Islet precursor cell (in vitro differentiated cells): ENCODE results near the gene NME5.
"Not testable (repeated sequence)": the region's sequence is repeated elsewhere in the genome, so short reads cannot be mapped to it uniquely, and the experiment has no call there.

ENCODE experiments used
- DNase-seq: peaks from one replicate; pipeline ENCODE4 v3.0.0-alpha.2; 2018

NME5 gene, protein sequence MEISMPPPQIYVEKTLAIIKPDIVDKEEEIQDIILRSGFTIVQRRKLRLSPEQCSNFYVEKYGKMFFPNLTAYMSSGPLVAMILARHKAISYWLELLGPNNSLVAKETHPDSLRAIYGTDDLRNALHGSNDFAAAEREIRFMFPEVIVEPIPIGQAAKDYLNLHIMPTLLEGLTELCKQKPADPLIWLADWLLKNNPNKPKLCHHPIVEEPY

DNA sequence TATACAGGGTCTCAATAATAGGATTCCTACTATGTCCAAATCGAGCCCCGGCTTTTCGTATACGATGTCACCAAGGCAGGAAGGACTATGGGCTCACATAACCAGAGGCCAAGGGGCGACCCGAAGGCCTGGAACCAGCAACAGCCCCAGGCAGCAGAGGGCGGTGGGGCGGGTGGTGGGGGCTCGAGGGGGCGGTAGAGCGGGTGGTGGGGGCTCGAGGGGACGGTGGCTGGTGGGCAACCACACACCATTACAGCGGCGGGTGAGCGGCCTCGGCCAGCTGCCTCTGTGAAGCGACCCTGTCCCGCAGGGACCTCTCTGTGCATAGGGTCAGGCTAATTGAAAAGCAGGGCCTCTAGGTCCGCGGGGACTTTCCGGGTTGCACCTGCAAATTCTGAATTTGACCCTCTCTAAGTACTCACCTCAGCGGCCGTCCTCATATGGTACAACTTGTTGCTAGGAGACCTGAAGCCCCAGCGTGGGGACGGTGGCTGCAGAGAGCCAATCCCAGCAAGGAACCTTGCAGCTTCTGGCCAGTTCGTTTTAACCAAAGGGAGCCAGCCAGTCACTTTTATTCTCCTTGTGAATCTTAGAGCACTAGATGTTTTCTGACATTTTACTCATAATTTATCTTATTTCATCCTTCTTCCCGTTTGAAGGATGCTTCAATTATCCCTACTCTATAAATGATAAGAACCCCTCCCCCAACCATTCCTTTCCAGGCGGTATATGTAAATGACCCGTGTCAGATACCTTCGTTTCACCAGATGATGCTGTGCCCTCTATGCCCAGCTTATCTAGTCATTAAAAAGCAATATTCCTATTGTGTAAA lies at the start of gene NME5:
TSS of gene NME5 (minus strand) at position 480 of the 832 bp plus-strand sequence. CDS start 648 bp downstream, outside the sequence.
- peak; percentile 87 for DNase-seq

- DNase-seq: no peak
Observed at GRCh38 chr5:138188626-138189025, 49.4 kb upstream of the NME5 start.

DNA sequence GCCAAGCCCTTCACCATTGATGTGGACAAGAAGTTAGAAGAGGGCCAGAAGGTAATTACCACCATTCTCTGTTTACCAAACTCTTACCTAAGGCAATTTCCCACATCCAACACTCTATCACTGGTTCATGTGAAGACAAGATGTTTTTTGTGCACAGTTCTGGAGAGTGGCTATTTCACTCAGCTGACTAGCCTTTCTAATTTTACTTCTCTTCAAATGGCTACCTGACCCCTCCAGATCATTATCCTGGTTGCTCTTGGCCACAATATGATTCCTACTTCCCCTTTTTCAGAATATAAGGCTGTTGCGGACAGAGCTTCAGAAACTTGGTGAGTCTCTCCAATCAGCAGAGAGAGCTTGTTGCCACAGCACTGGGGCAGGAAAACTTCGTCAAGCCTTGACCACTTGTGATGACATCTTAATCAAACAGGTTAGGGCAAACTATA lies 46.8 kb upstream of the NME5 start:
- DNase-seq: no peak

DNA sequence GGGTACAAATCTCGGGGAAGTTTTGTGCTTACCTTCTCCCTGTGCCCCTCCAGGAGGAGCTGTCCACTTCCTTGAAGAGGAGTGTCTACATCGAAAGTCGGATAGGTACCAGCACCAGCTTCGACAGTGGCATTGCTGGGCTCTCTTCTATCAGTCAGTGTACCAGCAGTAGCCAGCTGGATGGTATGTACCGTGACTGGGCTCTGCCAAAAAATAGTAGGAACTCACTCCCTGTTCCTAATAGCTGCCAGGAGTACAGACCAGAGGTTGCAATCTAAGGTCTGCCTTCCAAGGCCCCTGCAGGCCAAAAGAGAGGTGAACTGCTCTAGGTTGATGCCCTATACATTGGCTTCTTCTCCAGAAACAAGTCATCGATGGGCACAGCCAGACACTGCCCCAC lies 43.6 kb upstream of the NME5 start:
- no peak for DNase-seq

GRCh38 chr5:138180841-138181240 lies 41.6 kb upstream of the NME5 start:
- no peak for DNase-seq

- no peak for DNase-seq
Observed at GRCh38 chr5:138180183-138180782, 41.1 kb upstream of the NME5 start.

GRCh38 chr5:138179277-138179857 lies 40.1 kb upstream of the NME5 start:
- DNase-seq: peak; percentile 56

- DNase-seq: peak; percentile 99
Observed at GRCh38 chr5:138178516-138179276, 39.5 kb upstream of the NME5 start, which contains the start of the genes BRD8 and KIF20A. Gene BRD8 (minus strand): TSS chr5:138178630. CDS start chr5:138178614, 16 bp downstream. Gene KIF20A (plus strand): TSS chr5:138179112. CDS start chr5:138179681, 569 bp downstream.

DNA sequence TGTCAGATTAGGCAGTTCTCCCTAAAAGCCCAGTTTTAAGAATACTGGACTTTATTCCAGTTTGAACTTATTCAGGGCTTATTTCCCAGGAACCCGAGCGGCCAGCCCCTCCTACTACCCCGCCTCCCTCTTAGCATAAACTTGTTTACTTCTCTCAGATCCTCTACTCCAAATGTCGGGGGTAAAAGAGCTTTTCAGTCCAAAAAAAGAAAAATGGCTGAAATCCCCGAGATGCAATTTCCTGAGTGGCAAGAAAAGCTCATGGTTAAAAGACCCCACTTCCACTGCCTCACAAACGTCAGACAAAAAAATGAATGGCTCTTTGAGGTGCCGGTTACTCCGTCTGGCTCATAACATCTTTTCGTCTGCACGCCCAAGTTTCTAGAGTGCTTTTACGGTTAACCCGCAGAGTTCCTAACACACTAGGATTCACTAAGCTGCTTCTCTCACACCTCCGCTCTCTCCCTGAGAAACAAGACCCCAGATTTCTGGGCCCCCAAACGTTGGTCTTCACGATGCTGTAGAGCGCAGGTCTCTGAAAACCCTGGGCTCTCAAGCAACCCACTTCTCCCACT lies 38.8 kb upstream of the NME5 start:
- DNase-seq: no peak

- no peak for DNase-seq
Observed at GRCh38 chr5:138170299-138170698, 31.1 kb upstream of the NME5 start.

DNA sequence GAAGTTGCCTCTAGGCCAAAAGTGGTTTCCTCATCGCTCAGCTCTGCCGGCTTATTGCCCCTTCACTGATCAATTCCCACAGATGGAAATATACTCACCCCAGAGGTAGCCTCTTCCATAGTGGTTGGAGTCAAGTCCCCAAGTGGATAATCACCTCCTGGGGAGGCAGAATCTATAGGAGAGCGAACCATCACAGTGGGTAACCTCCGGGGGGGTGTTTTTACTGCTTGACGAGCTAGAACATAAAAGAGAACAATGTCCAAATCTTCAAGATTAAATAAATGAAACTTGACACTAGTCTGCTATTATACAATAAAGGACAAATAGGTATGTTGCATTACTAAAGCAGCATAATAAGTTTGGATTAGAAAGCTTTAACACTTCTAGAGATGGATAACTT lies 29.9 kb upstream of the NME5 start:
- no peak for DNase-seq

DNA sequence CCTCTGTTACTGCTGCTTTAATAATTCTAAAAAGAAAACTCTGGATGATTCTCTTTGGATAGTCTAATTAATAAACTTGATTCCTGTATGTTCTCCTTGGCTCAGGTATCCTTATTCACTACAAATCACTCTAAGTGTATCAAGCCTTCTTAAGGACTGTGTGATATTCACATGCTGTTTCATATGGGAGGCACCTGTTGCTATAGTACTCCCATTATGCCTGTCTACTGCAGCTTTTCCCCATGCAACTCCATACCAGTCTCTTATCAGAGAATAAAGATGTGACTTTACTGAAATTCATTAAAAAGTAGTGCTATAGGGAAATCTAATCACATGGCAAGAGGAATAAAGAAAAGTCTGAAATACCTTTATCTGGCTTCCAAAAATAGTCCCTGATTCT lies 24.5 kb upstream of the NME5 start:
- no peak for DNase-seq

DNA sequence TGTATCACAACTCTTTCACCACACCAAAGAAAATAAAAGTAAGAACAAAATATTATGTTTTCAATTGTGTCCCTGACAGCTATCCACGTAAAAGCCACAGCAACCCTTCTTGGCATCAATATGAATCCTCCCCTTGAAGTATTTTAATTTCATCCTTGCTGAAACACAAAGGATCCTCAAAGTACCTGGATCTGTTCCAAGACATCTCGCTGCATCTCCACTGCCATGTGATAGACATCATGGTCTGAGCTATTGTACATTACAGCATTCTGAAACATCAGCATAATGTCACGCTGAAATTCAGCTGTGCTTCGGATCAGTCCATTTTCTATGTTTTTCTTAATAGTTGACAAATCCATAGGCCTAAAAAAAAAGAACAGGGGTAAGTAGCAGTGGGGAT lies 21.5 kb upstream of the NME5 start:
- DNase-seq: no peak

GRCh38 chr5:138159666-138160065 lies 20.4 kb upstream of the NME5 start:
- DNase-seq: no peak

DNA sequence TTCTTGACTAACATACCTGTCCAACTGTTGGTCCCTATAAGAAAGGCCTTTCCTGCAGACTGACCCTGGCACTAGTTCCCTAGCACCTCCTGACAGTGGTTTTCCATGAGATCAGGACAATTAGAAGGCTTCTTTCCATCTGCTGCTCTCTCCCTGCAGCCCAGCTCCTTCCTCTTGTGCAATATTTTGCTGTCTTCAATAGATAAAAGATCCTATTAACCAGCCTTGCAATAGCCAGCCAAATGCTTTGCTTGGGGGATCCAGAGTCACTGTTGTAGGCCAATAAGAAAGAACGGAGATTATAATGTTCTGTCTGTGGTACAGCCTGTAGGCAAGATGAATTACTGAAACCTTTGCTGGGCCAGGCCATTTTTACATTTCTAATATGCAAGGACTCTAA lies 18.4 kb upstream of the NME5 start:
- no peak for DNase-seq

- DNase-seq: not testable (repeated sequence)
Observed at GRCh38 chr5:138155977-138156376, 16.7 kb upstream of the NME5 start.

DNA sequence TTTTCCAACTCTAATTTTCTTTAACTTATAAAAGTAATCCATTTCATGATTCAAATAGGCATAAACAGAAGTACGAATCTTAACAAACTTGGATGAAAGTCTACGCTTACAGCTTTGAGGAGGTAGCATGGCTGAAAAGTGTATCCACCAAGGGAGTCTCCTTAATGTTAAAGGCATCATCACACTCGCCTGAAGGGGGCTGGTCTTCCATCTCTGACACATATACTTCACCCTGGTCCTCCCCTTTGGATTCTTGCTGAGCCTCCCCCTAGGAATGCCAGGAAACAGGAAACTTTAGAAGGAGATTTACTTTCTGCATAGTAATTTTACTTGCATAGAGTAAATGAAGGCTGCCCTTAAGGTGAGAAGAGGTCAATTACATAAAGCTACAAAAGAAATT lies 10.3 kb upstream of the NME5 start:
- peak; percentile 56 for DNase-seq

GRCh38 chr5:138148811-138149210 lies 9.6 kb upstream of the NME5 start:
- peak; percentile 54 for DNase-seq

DNA sequence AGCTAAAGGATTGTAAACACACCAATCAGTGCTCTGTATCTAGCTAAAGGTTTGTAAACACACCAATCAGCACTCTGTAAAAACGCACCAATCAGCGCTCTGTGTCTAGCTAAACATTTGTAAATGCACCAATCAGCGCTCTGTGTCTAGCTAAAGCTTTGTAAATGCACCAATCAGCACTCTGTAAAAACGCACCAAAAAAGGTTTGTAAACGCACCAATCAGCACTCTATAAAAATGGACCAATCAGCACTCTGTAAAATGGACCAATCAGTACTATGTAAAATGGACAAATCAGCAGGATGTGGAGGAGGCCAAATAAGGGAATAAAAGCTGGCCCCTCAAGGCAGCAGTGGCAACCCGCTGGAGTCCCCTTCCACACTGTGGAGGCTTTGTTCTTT lies 4.3 kb upstream of the NME5 start:
- not testable (repeated sequence) for DNase-seq

- no peak for DNase-seq
Observed at GRCh38 chr5:138141734-138142133, 2.5 kb upstream of the NME5 start.

DNA sequence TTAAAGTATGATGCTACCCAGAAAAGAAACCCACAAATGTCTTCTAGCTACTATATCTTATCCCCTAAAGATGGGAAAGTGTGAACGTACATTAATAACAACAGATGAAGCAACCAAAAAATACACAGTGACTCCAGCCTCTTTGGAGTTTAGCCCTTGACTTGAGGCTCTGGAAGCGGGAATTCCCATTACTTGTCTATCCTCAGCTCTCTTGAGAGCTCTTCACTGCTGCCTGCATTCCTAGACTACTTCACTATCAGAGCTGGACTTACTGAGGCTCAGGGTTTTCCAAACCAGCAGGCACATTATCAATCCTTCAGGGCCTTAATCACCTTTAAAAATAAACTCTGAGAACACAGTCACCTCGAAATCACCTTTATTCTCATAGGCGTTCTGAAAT lies 1.0 kb upstream of the NME5 start:
- no peak for DNase-seq

DNA sequence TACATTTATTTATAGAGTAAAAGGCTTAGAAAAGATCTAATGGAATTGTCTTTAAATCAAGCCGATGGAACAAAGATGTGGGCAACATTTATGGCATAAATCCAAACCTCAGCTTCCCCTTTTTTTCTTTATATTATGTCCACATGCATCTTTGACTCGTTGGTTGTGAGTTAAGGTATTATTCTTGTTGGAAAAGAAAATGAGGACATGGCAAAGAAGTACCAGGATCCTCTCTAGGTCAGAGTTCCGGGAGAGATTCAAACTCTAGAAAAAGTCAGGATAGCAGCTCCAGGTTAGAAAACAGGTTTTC lies 508 bp upstream of the NME5 start:
- DNase-seq: no peak
